ENCODE measurements around the gene ALKBH4.
A peak's percentile ranks its signal among the peaks of the same experiment; 100 is the strongest.
"Not testable (repeated sequence)": the region's sequence is repeated elsewhere in the genome, so short reads cannot be mapped to it uniquely, and the experiment has no call there.

ALKBH4 gene

GRCh38 chr7:102478314-102479208 is 13.9 kb upstream of the ALKBH4 start, which contains the start of gene POLR2J:
POLR2J (minus strand) TSS chr7:102478922; CDS start chr7:102478860, 62 bp downstream.
- DNase-seq = not testable (repeated sequence)

GRCh38 chr7:102474736-102475435 is 10.2 kb upstream of the ALKBH4 start:
- not testable (repeated sequence) for DNase-seq

- DNase-seq = not testable (repeated sequence)
Observed at GRCh38 chr7:102474116-102474515, 9.5 kb upstream of the ALKBH4 start.

GRCh38 chr7:102473271-102473991 is 8.8 kb upstream of the ALKBH4 start:
- no peak for DNase-seq

- no peak for DNase-seq
Observed at GRCh38 chr7:102472126-102473041, 7.7 kb upstream of the ALKBH4 start.

- DNase-seq = no peak
Observed at GRCh38 chr7:102471791-102472125, 7.1 kb upstream of the ALKBH4 start.

- DNase-seq = no peak
Observed at GRCh38 chr7:102469972-102470825, 5.5 kb upstream of the ALKBH4 start.

- no peak for DNase-seq
Observed at GRCh38 chr7:102469351-102469971, 4.8 kb upstream of the ALKBH4 start.

- DNase-seq = no peak
Observed at GRCh38 chr7:102468478-102469350, 4.1 kb upstream of the ALKBH4 start.

GRCh38 chr7:102467581-102468477 is 3.2 kb upstream of the ALKBH4 start:
- DNase-seq = no peak

GRCh38 chr7:102466097-102466496 is 1.4 kb upstream of the ALKBH4 start:
- no peak for DNase-seq

GRCh38 chr7:102463841-102464576 is 654 bp downstream of the ALKBH4 start:
- DNase-seq = peak; percentile 18

GRCh38 chr7:102460467-102460866 is 4.2 kb downstream of the ALKBH4 start:
- DNase-seq = no peak

- no peak for DNase-seq
Observed at GRCh38 chr7:102459221-102459844, 5.3 kb downstream of the ALKBH4 start.

- no peak for DNase-seq
Observed at GRCh38 chr7:102457352-102457924, 7.2 kb downstream of the ALKBH4 start.

- no peak for DNase-seq
Observed at GRCh38 chr7:102456327-102456726, 8.3 kb downstream of the ALKBH4 start.

GRCh38 chr7:102455596-102455995 is 9.1 kb downstream of the ALKBH4 start:
- no peak for DNase-seq
